Measurements from ENCODE around the gene FGF1. TPM values are rescaled to one million over a fixed set of nuclear protein-coding genes. Genes with fewer than 3 reads are reported as not detected.

Gene FGF1
- total and polyA plus RNA-seq, 2 donors from 2014 or later: 2.1 to 89.7 TPM

DNA sequence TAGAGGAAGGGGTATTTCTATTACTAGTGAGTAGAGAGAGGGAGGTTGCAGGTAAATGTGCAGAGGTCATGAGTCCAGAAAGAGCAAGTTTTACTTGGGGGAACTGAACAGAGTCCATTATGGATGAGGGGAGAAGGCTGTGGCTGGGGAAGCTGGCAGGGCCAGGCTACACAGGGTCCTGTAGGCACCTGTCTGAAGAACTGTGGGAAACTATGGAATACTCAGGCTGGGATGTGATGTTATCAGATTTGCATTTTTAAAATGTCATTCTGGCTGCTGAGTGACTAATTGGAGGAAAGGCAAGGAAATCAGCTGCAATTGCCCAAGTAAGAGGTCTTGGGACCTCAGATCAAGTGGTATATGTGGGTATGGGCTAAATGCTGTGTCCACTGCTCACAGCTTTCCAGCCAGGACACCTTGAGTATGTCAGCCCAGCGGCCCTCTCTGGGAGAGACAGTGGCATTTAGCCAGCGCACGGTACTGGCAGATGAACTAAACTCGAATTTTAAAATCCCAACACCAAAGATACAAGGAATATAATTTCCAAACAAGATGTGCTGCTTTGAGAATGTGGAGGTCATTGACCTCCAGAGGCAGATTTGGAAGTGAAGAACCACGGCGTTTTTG, 49.1 kb downstream of the FGF1 start:
- intact Hi-C loops (cut with DNase I): no loop called here
- Histone ChIP-seq H3K4me1 (ENCODE audit: control insufficient read depth in 2 of 3, insufficient read depth in 2 of 3, low read depth in 1 of 3, low read length in 3 of 3) (peaks cover 0 to 7% (median 5%) of the 10 kb centered on the region in 3 donors), H3K9ac (ENCODE audit: low read length in 3 of 3) (no peak overlapping the region), H3K36me3 (ENCODE audit: control insufficient read depth in 2 of 3, insufficient read depth in 3 of 3, low read length in 3 of 3) (no peaks in the 10 kb centered on the region), H3K9me3 (ENCODE audit: control insufficient read depth in 2 of 3, insufficient read depth in 1 of 3, low read length in 3 of 3) (no peaks in the 10 kb centered on the region), H3K27ac (ENCODE audit: low read depth in 2 of 2, low read length in 2 of 2) (peak overlapping the region; percentile 33 to 55), H3K27me3 (ENCODE audit: control insufficient read depth, insufficient read depth, low read length) (no peaks in the 10 kb centered on the region), H3K4me3 (ENCODE audit: low read length in 3 of 3) (no peak overlapping the region)
- TF ChIP-seq, protein P1, sequence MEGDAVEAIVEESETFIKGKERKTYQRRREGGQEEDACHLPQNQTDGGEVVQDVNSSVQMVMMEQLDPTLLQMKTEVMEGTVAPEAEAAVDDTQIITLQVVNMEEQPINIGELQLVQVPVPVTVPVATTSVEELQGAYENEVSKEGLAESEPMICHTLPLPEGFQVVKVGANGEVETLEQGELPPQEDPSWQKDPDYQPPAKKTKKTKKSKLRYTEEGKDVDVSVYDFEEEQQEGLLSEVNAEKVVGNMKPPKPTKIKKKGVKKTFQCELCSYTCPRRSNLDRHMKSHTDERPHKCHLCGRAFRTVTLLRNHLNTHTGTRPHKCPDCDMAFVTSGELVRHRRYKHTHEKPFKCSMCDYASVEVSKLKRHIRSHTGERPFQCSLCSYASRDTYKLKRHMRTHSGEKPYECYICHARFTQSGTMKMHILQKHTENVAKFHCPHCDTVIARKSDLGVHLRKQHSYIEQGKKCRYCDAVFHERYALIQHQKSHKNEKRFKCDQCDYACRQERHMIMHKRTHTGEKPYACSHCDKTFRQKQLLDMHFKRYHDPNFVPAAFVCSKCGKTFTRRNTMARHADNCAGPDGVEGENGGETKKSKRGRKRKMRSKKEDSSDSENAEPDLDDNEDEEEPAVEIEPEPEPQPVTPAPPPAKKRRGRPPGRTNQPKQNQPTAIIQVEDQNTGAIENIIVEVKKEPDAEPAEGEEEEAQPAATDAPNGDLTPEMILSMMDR (IDR thresholded peaks at IDR 0.05; ENCODE audit: borderline replicate concordance, extremely low read depth, insufficient read depth): no peak
- no peak for DNase-seq
- FAIRE-seq: no peak

DNA sequence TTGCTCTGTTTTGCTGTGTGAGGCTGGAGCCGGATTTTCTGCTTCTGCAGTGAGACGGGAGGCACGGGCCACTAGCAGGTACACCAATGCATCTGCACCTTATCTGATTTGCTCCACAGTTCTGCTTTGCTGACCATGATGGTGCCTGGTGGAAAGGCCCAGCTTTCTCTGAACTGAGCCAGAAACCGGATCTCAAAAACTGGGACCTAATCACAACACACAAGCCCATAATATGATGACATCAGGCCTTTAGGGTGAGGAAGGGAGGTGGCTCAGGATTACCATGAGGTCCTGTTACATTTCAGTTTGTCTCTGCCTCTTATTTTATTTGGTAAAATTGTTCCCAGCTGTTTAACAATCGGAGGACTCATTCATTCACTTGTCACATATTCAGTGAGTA, 49.8 kb downstream of the FGF1 start:
- H3K27me3 ChIP-seq (ENCODE audit: control insufficient read depth, insufficient read depth, low read length): no peaks in the 10 kb centered on the region
- FAIRE-seq (no peak), DNase-seq (peak in 4 of 5 donors; percentile 53 to 68 (median 62))
- H3K4me3 ChIP-seq (ENCODE audit: low read length in 3 of 3): no peak overlapping the region
- intact Hi-C loops (cut with DNase I): no loop called here
- no peaks in the 10 kb centered on the region for H3K9me3 ChIP-seq (ENCODE audit: control insufficient read depth in 2 of 3, insufficient read depth in 1 of 3, low read length in 3 of 3)
- H3K27ac ChIP-seq (ENCODE audit: low read depth in 2 of 2, low read length in 2 of 2): peak overlapping the region; percentile 33 to 55
- TF ChIP-seq, protein P1 (IDR thresholded peaks at IDR 0.05; ENCODE audit: borderline replicate concordance, extremely low read depth, insufficient read depth): no peak
- no peak overlapping the region for H3K9ac ChIP-seq (ENCODE audit: low read length in 3 of 3)
- peaks cover 0 to 7% (median 5%) of the 10 kb centered on the region in 3 donors for H3K4me1 ChIP-seq (ENCODE audit: control insufficient read depth in 2 of 3, insufficient read depth in 2 of 3, low read depth in 1 of 3, low read length in 3 of 3)
- no peaks in the 10 kb centered on the region for H3K36me3 ChIP-seq (ENCODE audit: control insufficient read depth in 2 of 3, insufficient read depth in 3 of 3, low read length in 3 of 3)

DNA sequence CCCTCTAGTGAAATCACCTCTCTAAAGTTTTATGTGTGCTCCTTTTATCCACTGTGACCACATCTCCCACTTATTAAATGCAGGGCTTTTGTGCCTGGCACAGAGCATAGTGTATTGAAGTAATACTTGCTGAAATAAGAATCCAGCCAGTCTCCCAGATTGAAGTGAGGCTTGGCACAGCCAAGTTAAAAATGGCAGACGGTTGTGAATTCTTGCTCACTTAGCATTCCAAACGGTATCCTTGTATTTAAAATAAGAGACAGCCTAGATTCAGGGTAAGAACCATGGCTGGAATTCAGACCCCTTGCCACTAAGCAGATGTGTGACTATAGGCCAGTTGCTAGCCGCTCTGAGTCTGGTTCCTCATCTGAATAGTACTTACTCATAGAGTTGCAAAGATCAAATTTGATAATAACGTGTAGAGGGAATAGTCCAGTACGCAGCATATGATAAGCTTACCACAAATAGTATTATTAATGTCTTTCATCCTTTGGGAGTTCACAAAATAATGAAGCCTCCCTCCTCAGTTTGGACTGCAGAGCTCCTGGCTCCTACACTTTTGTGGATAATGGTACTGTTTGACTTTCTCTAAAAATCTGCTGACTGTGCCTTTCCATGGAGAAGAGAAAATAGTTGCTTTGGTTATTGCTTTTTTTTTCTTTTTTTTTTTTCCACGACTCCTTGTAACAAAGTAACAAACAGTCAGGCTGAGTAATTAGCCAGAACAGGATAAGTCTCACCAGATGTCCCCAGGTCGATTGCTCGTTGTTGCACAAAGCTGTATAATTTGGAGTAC, 51.5 kb downstream of the FGF1 start:
- Histone ChIP-seq H3K9me3 (ENCODE audit: control insufficient read depth in 2 of 3, insufficient read depth in 1 of 3, low read length in 3 of 3) (no peaks in the 10 kb centered on the region), H3K27me3 (ENCODE audit: control insufficient read depth, insufficient read depth, low read length) (no peaks in the 10 kb centered on the region), H3K9ac (ENCODE audit: low read length in 3 of 3) (no peak overlapping the region), H3K27ac (ENCODE audit: low read depth in 2 of 2, low read length in 2 of 2) (no peak overlapping the region), H3K4me3 (ENCODE audit: low read length in 3 of 3) (no peak overlapping the region), H3K36me3 (ENCODE audit: control insufficient read depth in 2 of 3, insufficient read depth in 3 of 3, low read length in 3 of 3) (no peaks in the 10 kb centered on the region), H3K4me1 (ENCODE audit: control insufficient read depth in 2 of 3, insufficient read depth in 2 of 3, low read depth in 1 of 3, low read length in 3 of 3) (peaks cover 0 to 12% (median 7%) of the 10 kb centered on the region in 3 donors)
- intact Hi-C loops (cut with DNase I): no loop called here
- TF ChIP-seq, protein P1 (IDR thresholded peaks at IDR 0.05; ENCODE audit: borderline replicate concordance, extremely low read depth, insufficient read depth): no peak
- no peak for FAIRE-seq
- DNase-seq: no peak
